OCI-LY7 (cell line): ENCODE results near the gene TMEM168. TPM values are rescaled to one million over a fixed set of nuclear protein-coding genes. Genes with fewer than 3 reads are reported as not detected.

Experiments
- BruUV-seq: library from RNA; stranded (reverse); fragments of 400-500 nt; replicated peaks from 2 replicates; lab custom pipeline; 2021; lab: Mats Ljungman, UMichigan
- CTCF ChIA-PET: fragments of 300-600 bp; sonication (Branson Sonifier 250); formaldehyde crosslinking; loops from one replicate; lab custom pipeline; 2022; ENCODE audit warnings: antibody characterized with exemption; ENCODE audit not compliant: unreplicated experiment; lab: Charles Lee
- POLR2A ChIA-PET: fragments of 300-600 bp; sonication (Branson Sonifier 250); formaldehyde crosslinking; loops from one replicate; lab custom pipeline; 2022; ENCODE audit warnings: antibody characterized with exemption; lab: Charles Lee
- DNase-seq: peaks from one replicate; pipeline ENCODE4 v3.0.0-alpha.2; 2015; ENCODE audit warnings: low spot score
- H2AFZ ChIP-seq: fragments of 200-600 bp; sonication (generic), shearing (Covaris generic); 2 replicates; pipeline ENCODE4 v1.6.1; 2014; ENCODE audit warnings: mild to moderate bottlenecking, antibody characterized with exemption, low read length, moderate library complexity
- H3K27ac ChIP-seq: fragments of 200-600 bp; sonication (generic); 2 replicates; pipeline ENCODE4 v1.5.1; 2014; ENCODE audit warnings: mixed run types, low read depth, mild to moderate bottlenecking, moderate library complexity, low read length, inconsistent platforms; ENCODE audit not compliant: poor library complexity, severe bottlenecking
- H3K36me3 ChIP-seq: fragments of 200-600 bp; sonication (generic); 2 replicates; pipeline ENCODE4 v1.6.1; 2014; ENCODE audit warnings: mild to moderate bottlenecking, antibody characterized with exemption, low read length, moderate library complexity, mixed read lengths; ENCODE audit not compliant: insufficient read depth
- H3K4me1 ChIP-seq: fragments of 200-600 bp; sonication (generic); 2 replicates; pipeline ENCODE4 v1.5.1; 2014; ENCODE audit warnings: mild to moderate bottlenecking, low read length; ENCODE audit not compliant: insufficient read depth, poor library complexity, severe bottlenecking
- H3K4me2 ChIP-seq: fragments of 200-600 bp; sonication (generic); 2 replicates; pipeline ENCODE4 v1.6.1; 2014; ENCODE audit warnings: mild to moderate bottlenecking, low read length
- H3K4me3 ChIP-seq: fragments of 200-600 bp; sonication (generic); 2 replicates; pipeline ENCODE4 v1.5.1; 2014; ENCODE audit warnings: mild to moderate bottlenecking, low read depth, low read length; ENCODE audit not compliant: poor library complexity, severe bottlenecking
- H3K79me2 ChIP-seq: fragments of 200-600 bp; sonication (generic); 2 replicates; pipeline ENCODE4 v1.6.1; 2016; ENCODE audit warnings: low read depth, mild to moderate bottlenecking, low read length, moderate library complexity, mixed read lengths; ENCODE audit not compliant: insufficient read depth
- H3K9me2 ChIP-seq: fragments of 200-600 bp; sonication (generic); 2 replicates; pipeline ENCODE4 v1.6.1; 2016; ENCODE audit warnings: mild to moderate bottlenecking, low read length, mixed read lengths; ENCODE audit not compliant: insufficient read depth
- H3K9me3 ChIP-seq: fragments of 200-600 bp; sonication (generic); 2 replicates; pipeline ENCODE4 v1.6.1; 2014; ENCODE audit warnings: mild to moderate bottlenecking, mixed run types, low read length, mixed read lengths
- H4K20me1 ChIP-seq: fragments of 200-600 bp; sonication (generic); 2 replicates; pipeline ENCODE4 v1.6.1; 2014; ENCODE audit warnings: mild to moderate bottlenecking, antibody characterized with exemption, low read length, moderate library complexity, mixed read lengths; ENCODE audit not compliant: insufficient read depth
- EZH2phosphoT487 ChIP-seq: fragments of 200-600 bp; sonication (generic); IDR thresholded peaks from 2 replicates; pipeline ENCODE4 v1.6.1; 2018; ENCODE audit warnings: low read depth, borderline replicate concordance, mild to moderate bottlenecking, mixed run types, antibody characterized with exemption, low read length, moderate library complexity, mixed read lengths
- intact Hi-C: fragments of 100-400 bp; cut with micrococcal nuclease; formaldehyde crosslinking; loops from one replicate; pipeline ENCODE4 v1.10.0; 2022; ENCODE audit not compliant: unreplicated experiment
- total RNA-seq, 2 experiments: library from RNA; depleted of rRNA in 1 of 2; stranded (reverse); fragments of >200 nt in 1 of 2; shearing (Covaris generic) in 1 of 2; gene quantifications; 2 replicates each; pipeline ENCODE4 v1.2.3, GENCODE V29; 2014 to 2022
- TF ChIP-seq, protein P1 (sequence below): fragments of 200-600 bp; sonication (generic); conservative IDR thresholded peaks from 2 replicates; pipeline ENCODE4 v1.5.1; 2014; ENCODE audit warnings: mild to moderate bottlenecking, antibody characterized with exemption, low read length, moderate library complexity, mixed read lengths

Gene TMEM168
- total RNA-seq, 2 experiments from 2014 or later = 3.5 to 9.2 TPM

DNA sequence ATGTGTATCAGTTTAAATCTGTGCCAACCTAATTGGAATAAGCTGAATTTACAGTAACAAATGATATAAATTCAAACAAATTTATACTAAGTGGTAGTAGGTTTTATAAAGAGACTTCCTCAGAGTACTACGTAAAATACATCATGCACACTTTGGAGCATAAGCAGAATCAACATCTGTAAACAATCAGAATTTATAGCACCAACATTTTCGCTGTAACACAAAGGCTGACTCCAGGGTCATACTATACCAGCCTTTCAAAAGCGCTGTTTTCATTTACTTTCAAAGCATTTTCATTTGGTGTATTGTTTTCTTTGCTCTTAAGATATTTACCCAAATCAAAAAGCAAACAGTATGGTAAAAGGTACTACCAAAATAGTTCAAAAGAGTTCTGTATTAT is 29.3 kb upstream of the TMEM168 start:
- no peak overlapping the region for H2AFZ ChIP-seq
- H3K4me2 ChIP-seq = no peak overlapping the region
- TF ChIP-seq, protein P1, sequence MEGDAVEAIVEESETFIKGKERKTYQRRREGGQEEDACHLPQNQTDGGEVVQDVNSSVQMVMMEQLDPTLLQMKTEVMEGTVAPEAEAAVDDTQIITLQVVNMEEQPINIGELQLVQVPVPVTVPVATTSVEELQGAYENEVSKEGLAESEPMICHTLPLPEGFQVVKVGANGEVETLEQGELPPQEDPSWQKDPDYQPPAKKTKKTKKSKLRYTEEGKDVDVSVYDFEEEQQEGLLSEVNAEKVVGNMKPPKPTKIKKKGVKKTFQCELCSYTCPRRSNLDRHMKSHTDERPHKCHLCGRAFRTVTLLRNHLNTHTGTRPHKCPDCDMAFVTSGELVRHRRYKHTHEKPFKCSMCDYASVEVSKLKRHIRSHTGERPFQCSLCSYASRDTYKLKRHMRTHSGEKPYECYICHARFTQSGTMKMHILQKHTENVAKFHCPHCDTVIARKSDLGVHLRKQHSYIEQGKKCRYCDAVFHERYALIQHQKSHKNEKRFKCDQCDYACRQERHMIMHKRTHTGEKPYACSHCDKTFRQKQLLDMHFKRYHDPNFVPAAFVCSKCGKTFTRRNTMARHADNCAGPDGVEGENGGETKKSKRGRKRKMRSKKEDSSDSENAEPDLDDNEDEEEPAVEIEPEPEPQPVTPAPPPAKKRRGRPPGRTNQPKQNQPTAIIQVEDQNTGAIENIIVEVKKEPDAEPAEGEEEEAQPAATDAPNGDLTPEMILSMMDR = no peak
- H4K20me1 ChIP-seq = no peaks in the 10 kb centered on the region
- ChIA-PET CTCF (no interaction called here), POLR2A (interaction anchor here (1.1 kb wide), 2 partner anchors 10 to 12 kb away, joined by 3 to 4 read pairs; no protein-coding TSS in a partner anchor)
- H3K79me2 ChIP-seq = no peaks in the 10 kb centered on the region
- no peaks in the 10 kb centered on the region for H3K36me3 ChIP-seq
- no peak overlapping the region for H3K27ac ChIP-seq
- BruUV-seq = no TSS peak
- H3K4me3 ChIP-seq = no peak overlapping the region
- DNase-seq = no peak
- intact Hi-C loops = no loop called here
- no peaks in the 10 kb centered on the region for H3K9me2 ChIP-seq
- H3K4me1 ChIP-seq = no peaks in the 10 kb centered on the region
- no peaks in the 10 kb centered on the region for H3K9me3 ChIP-seq

DNA sequence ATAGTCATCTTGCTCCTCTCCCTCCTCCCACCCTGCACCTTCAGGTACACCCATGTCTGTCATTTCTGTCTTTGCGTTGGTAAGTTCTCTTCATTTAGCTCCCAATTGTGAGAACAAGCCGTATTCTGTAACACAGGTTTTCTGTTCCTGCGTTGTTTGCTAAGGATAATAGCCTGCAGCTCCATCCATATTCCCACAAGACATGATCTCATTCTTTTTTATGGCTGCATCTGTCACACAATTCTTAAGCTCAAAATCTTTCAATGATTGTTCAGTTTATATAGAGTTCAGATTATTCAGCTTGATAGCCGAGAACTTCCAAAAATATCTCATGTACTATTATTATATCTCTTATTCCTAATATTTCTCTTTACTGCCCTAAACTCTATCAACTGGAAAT is 16.0 kb upstream of the TMEM168 start:
- Histone ChIP-seq H3K4me1 (no peaks in the 10 kb centered on the region), H3K9me3 (no peaks in the 10 kb centered on the region), H3K4me2 (no peak overlapping the region), H3K27ac (no peak overlapping the region), H2AFZ (no peak overlapping the region), H3K4me3 (no peak overlapping the region), H3K36me3 (no peaks in the 10 kb centered on the region), H3K9me2 (no peaks in the 10 kb centered on the region), H3K79me2 (no peaks in the 10 kb centered on the region), H4K20me1 (no peaks in the 10 kb centered on the region)
- no peak for TF ChIP-seq EZH2phosphoT487
- TF ChIP-seq, protein P1 = no peak
- ChIA-PET POLR2A (interaction anchor here (0.8 to 1.6 kb wide), 2 partner anchors 14 to 134 kb away, joined by 3 to 4 read pairs; a partner anchor contains a TSS), CTCF (no interaction called here)
- no peak for DNase-seq
- no TSS peak for BruUV-seq
- intact Hi-C loops = no loop called here

DNA sequence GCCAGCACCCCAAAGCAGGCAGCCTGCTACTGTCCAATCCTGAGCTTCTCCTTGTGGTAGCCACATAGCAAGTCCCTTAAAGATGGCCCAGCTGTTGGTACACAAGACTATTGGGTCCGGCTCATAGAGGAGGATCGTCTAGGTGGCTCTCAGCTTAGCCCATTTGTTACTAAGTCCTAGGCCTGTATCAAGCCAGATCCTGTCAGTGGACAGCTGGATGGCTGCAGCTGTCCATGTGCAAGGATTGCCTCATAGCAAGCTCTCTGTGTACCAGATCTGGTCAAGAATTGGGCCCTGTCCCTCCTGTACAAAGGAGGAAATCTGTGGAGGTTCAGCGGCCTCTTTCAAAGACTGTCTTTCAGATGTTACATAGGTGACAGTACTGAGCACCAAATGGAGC is 12.2 kb upstream of the TMEM168 start:
- Histone ChIP-seq H3K9me2 (no peaks in the 10 kb centered on the region), H3K79me2 (no peaks in the 10 kb centered on the region), H4K20me1 (no peaks in the 10 kb centered on the region), H2AFZ (no peak overlapping the region), H3K4me3 (no peak overlapping the region), H3K4me1 (no peaks in the 10 kb centered on the region), H3K27ac (no peak overlapping the region), H3K9me3 (no peaks in the 10 kb centered on the region), H3K4me2 (no peak overlapping the region), H3K36me3 (no peaks in the 10 kb centered on the region)
- POLR2A ChIA-PET = interaction anchor here (0.5 kb wide), 1 partner anchor 50 kb away, joined by 3 read pairs; no protein-coding TSS in a partner anchor
- DNase-seq = no peak
- intact Hi-C loops = no loop called here
- CTCF ChIA-PET = interaction anchor here (0.6 kb wide), 1 partner anchor 304 kb away, joined by 3 read pairs; no protein-coding TSS in a partner anchor
- BruUV-seq = no TSS peak
- TF ChIP-seq EZH2phosphoT487 = no peak
- TF ChIP-seq, protein P1 = no peak
